ENCODE results near the gene TRIM26.

Gene TRIM26

GRCh38 chr6:30213667-30213956, 406 bp upstream of the TRIM26 start:
- no peaks in the 10 kb centered on the region for H3K9me3 ChIP-seq
- no peaks in the 10 kb centered on the region for H3K36me3 ChIP-seq
- TF ChIP-seq, protein P1, sequence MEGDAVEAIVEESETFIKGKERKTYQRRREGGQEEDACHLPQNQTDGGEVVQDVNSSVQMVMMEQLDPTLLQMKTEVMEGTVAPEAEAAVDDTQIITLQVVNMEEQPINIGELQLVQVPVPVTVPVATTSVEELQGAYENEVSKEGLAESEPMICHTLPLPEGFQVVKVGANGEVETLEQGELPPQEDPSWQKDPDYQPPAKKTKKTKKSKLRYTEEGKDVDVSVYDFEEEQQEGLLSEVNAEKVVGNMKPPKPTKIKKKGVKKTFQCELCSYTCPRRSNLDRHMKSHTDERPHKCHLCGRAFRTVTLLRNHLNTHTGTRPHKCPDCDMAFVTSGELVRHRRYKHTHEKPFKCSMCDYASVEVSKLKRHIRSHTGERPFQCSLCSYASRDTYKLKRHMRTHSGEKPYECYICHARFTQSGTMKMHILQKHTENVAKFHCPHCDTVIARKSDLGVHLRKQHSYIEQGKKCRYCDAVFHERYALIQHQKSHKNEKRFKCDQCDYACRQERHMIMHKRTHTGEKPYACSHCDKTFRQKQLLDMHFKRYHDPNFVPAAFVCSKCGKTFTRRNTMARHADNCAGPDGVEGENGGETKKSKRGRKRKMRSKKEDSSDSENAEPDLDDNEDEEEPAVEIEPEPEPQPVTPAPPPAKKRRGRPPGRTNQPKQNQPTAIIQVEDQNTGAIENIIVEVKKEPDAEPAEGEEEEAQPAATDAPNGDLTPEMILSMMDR (IDR thresholded peaks at IDR 0.05; ENCODE audit: low read depth, low read length) = no peak
- no peaks in the 10 kb centered on the region; the same call in 1 of the 2 replicates for H3K4me1 ChIP-seq
- no peak for DNase-seq
- no peaks in the 10 kb centered on the region for H3K27me3 ChIP-seq
- peak overlapping the region; percentile 89 for H3K4me3 ChIP-seq (ENCODE audit: low read depth, low read length)

DNA sequence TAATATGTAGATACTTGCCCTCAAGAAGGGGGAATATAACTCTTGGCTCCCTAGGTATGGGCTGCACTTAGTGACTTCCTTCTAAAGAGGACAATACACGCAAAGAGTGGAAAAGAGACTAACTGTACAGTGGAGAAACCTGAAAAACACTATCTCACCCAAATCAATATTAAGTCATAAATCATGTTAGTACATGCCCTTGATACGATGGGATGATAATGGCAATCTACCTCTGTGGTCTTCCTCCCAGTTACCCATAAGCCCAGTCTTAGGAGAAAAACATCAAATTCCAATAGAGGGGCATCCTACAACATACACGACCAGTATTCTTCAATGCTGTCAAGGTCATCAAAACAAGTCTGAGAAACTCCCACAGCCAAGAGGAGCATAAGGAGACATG, 1.3 kb downstream of the TRIM26 start:
- peak overlapping the region; percentile 89 for H3K4me3 ChIP-seq (ENCODE audit: low read depth, low read length)
- no peaks in the 10 kb centered on the region for H3K27me3 ChIP-seq
- TF ChIP-seq, protein P1 (IDR thresholded peaks at IDR 0.05; ENCODE audit: low read depth, low read length) = no peak
- no peak for DNase-seq
- no peaks in the 10 kb centered on the region; the same call in 1 of the 2 replicates for H3K4me1 ChIP-seq
- H3K36me3 ChIP-seq = no peaks in the 10 kb centered on the region
- no peaks in the 10 kb centered on the region for H3K9me3 ChIP-seq

GRCh38 chr6:30211306-30211705, 1.9 kb downstream of the TRIM26 start:
- Histone ChIP-seq H3K27me3 (no peaks in the 10 kb centered on the region), H3K9me3 (no peaks in the 10 kb centered on the region), H3K4me1 (no peaks in the 10 kb centered on the region; the same call in 1 of the 2 replicates), H3K4me3 (ENCODE audit: low read depth, low read length) (no peak overlapping the region), H3K36me3 (no peaks in the 10 kb centered on the region)
- TF ChIP-seq, protein P1 (IDR thresholded peaks at IDR 0.05; ENCODE audit: low read depth, low read length) = no peak
- no peak for DNase-seq

- no peaks in the 10 kb centered on the region for H3K9me3 ChIP-seq
- TF ChIP-seq, protein P1 (IDR thresholded peaks at IDR 0.05; ENCODE audit: low read depth, low read length) = no peak
- no peak for DNase-seq
- H3K27me3 ChIP-seq = no peaks in the 10 kb centered on the region
- no peaks in the 10 kb centered on the region; the same call in 1 of the 2 replicates for H3K4me1 ChIP-seq
- H3K4me3 ChIP-seq (ENCODE audit: low read depth, low read length) = no peak overlapping the region
- H3K36me3 ChIP-seq = no peaks in the 10 kb centered on the region; the same call in 1 of the 2 replicates
Measured at GRCh38 chr6:30207619-30208295, 5.4 kb downstream of the TRIM26 start.

GRCh38 chr6:30206799-30207618, 6.2 kb downstream of the TRIM26 start:
- TF ChIP-seq, protein P1 (IDR thresholded peaks at IDR 0.05; ENCODE audit: low read depth, low read length) = no peak
- no peaks in the 10 kb centered on the region; the same call in 1 of the 2 replicates for H3K4me1 ChIP-seq
- H3K4me3 ChIP-seq (ENCODE audit: low read depth, low read length) = no peak overlapping the region
- no peaks in the 10 kb centered on the region; the same call in 1 of the 2 replicates for H3K36me3 ChIP-seq
- H3K27me3 ChIP-seq = no peaks in the 10 kb centered on the region
- DNase-seq = no peak
- H3K9me3 ChIP-seq = no peaks in the 10 kb centered on the region

- Histone ChIP-seq H3K4me1 (no peaks in the 10 kb centered on the region; the same call in 1 of the 2 replicates), H3K27me3 (no peaks in the 10 kb centered on the region), H3K36me3 (no peaks in the 10 kb centered on the region; the same call in 1 of the 2 replicates), H3K4me3 (ENCODE audit: low read depth, low read length) (no peak overlapping the region), H3K9me3 (no peaks in the 10 kb centered on the region)
- TF ChIP-seq, protein P1 (IDR thresholded peaks at IDR 0.05; ENCODE audit: low read depth, low read length) = no peak
- no peak for DNase-seq
Measured at GRCh38 chr6:30206152-30206551, 7.1 kb downstream of the TRIM26 start.
